ENCODE data around the gene KANTR. TPM values are rescaled to one million over a fixed set of nuclear protein-coding genes. Genes with fewer than 3 reads are reported as not detected.

The KANTR gene
- total and polyA plus RNA-seq, 2 donors (not counting 3 experiments of a cell fraction or from before 2014, with no cell fraction given), result 3.1 to 9.8 TPM

DNA sequence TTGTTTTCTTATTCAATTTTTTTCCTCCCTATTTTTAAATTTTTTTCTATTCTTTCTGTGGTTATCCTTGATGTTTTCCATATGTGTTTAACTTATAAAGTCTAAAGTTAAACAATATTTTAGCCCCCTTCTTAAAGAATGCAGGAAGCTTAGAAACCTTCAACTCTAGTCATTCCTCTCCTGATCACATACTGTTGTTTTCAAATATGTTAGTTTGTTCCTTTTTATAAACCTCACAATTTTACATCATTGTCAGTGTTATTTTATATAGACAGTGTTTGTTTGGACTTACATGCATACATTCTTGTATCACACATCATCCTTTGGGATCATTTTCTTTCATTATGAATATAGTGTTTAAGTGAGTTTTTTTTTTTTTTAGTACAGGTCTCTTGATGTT, 31.6 kb downstream of the KANTR start:
- H3K27ac ChIP-seq (ENCODE audit: insufficient read depth, low read depth, low read length), result no peak overlapping the region
- POLR2A ChIA-PET, result no interaction called here
- BruUV-seq (replicated peaks), result no TSS peak
- H3K4me2 ChIP-seq (ENCODE audit: insufficient read depth, low read length), result no peak overlapping the region
- FAIRE-seq (no peak), DNase-seq (ENCODE audit: low read depth, low spot score) (no peak)
- intact Hi-C loops (cut with micrococcal nuclease) (no loop called here), dilution Hi-C loops (cut with MboI; ENCODE audit: extremely low pct_ligation_motif_present, low sequenced_read_pairs) (no loop called here)
- no peaks in the 10 kb centered on the region for H4K20me1 ChIP-seq (replicated peaks; ENCODE audit: control insufficient read depth, extremely low read depth, insufficient read depth, low read length)
- no peaks in the 10 kb centered on the region for H3K27me3 ChIP-seq (ENCODE audit: control insufficient read depth in 2 of 2, insufficient read depth in 2 of 2, low read length in 2 of 2)
- no peaks in the 10 kb centered on the region for H3K9me3 ChIP-seq (replicated peaks; ENCODE audit: control insufficient read depth, insufficient read depth, low read length)
- H3K4me3 ChIP-seq (replicated peaks in 1 of 3; ENCODE audit: insufficient read depth in 1 of 3, low read depth in 1 of 3, low read length in 3 of 3), result no peak overlapping the region
- no peak for TF ChIP-seq POLR2AphosphoS5 (IDR thresholded peaks at IDR 0.05; ENCODE audit: insufficient read depth, low read depth, low read length)
- no peak for TF ChIP-seq POLR2A (IDR thresholded peaks at IDR 0.05; ENCODE audit: low read depth, low read length)
- TF ChIP-seq JUN (IDR thresholded peaks at IDR 0.05; ENCODE audit: borderline replicate concordance, insufficient read depth, insufficient read length, low read depth), result no peak
- TF ChIP-seq EZH2 (IDR thresholded peaks at IDR 0.05; ENCODE audit: borderline replicate concordance, low read depth, low read length, severe bottlenecking), result no peak
- no peak for TF ChIP-seq FOS (IDR thresholded peaks at IDR 0.05; ENCODE audit: borderline replicate concordance, insufficient read depth, low read length)
- TF ChIP-seq, protein P1, sequence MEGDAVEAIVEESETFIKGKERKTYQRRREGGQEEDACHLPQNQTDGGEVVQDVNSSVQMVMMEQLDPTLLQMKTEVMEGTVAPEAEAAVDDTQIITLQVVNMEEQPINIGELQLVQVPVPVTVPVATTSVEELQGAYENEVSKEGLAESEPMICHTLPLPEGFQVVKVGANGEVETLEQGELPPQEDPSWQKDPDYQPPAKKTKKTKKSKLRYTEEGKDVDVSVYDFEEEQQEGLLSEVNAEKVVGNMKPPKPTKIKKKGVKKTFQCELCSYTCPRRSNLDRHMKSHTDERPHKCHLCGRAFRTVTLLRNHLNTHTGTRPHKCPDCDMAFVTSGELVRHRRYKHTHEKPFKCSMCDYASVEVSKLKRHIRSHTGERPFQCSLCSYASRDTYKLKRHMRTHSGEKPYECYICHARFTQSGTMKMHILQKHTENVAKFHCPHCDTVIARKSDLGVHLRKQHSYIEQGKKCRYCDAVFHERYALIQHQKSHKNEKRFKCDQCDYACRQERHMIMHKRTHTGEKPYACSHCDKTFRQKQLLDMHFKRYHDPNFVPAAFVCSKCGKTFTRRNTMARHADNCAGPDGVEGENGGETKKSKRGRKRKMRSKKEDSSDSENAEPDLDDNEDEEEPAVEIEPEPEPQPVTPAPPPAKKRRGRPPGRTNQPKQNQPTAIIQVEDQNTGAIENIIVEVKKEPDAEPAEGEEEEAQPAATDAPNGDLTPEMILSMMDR (IDR thresholded peaks at IDR 0.05; ENCODE audit: extremely low read depth in 1 of 2, insufficient read depth in 1 of 2, low read depth in 1 of 2, low read length in 2 of 2), result no peak
- TF ChIP-seq GATA2 (IDR thresholded peaks at IDR 0.05; ENCODE audit: insufficient read depth, insufficient read length, low read depth, low read length), result no peak
- TF ChIP-seq, protein P2, sequence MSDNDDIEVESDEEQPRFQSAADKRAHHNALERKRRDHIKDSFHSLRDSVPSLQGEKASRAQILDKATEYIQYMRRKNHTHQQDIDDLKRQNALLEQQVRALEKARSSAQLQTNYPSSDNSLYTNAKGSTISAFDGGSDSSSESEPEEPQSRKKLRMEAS (IDR thresholded peaks at IDR 0.05; ENCODE audit: insufficient read depth, insufficient read length), result no peak
- no peak for TF ChIP-seq MYC (IDR thresholded peaks at IDR 0.05; ENCODE audit: low read depth, low read length)
- CTCF ChIA-PET, result no interaction called here
- H3K9ac ChIP-seq (replicated peaks; ENCODE audit: extremely low read depth, insufficient read depth, low read length), result no peak overlapping the region
- H3K36me3 ChIP-seq (ENCODE audit: control insufficient read depth in 2 of 2, extremely low read depth in 1 of 2, insufficient read depth in 2 of 2, low read length in 2 of 2), result no peaks in the 10 kb centered on the region
- H3K4me1 ChIP-seq (ENCODE audit: control insufficient read depth, extremely low read depth, insufficient read depth, low read length), result no peaks in the 10 kb centered on the region
- no peak overlapping the region for H2AFZ ChIP-seq (ENCODE audit: low read depth, low read length)
- no peaks in the 10 kb centered on the region for H3K9me1 ChIP-seq (replicated peaks; ENCODE audit: control insufficient read depth, extremely low read depth, insufficient read depth, low read length)
- no peaks in the 10 kb centered on the region for H3K79me2 ChIP-seq (ENCODE audit: control insufficient read depth, insufficient read depth, low read length)
